B cell (primary cell): ENCODE data around the gene AAK1.

Experiments used
- EZH2 ChIP-seq: IDR thresholded peaks from 2 replicates; pipeline ENCODE4 v1.6.1; 2012; ENCODE audit warnings: borderline replicate concordance, low read depth, mild to moderate bottlenecking, moderate library complexity, low read length; ENCODE audit not compliant: insufficient read depth, poor library complexity, severe bottlenecking
- TF ChIP-seq, protein P1 (sequence below): fragments of 200-600 bp; IDR thresholded peaks from one replicate; pipeline ENCODE4 v1.8.0; 2022; ENCODE audit warnings: antibody characterized with exemption, mild to moderate bottlenecking

DNA sequence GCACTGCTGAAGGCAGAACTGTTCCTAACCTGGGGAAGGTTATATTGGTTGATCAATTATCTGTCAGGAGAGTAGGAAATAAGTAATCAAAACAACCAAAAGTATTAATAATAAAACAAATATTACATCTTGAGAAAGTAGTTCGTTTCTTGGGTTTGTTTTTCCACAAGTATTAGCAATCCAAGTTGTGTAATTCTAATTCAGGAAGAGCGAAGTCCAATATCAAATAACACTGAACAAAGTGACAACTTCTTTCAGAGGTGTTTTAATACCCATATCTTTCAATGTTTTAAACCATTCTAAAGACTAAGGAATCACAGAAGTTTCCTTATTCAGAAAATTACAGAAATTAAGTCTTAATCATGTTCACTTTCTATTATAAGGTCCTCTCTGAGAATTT is 171.7 kb downstream of the AAK1 start:
- TF ChIP-seq, protein P1, sequence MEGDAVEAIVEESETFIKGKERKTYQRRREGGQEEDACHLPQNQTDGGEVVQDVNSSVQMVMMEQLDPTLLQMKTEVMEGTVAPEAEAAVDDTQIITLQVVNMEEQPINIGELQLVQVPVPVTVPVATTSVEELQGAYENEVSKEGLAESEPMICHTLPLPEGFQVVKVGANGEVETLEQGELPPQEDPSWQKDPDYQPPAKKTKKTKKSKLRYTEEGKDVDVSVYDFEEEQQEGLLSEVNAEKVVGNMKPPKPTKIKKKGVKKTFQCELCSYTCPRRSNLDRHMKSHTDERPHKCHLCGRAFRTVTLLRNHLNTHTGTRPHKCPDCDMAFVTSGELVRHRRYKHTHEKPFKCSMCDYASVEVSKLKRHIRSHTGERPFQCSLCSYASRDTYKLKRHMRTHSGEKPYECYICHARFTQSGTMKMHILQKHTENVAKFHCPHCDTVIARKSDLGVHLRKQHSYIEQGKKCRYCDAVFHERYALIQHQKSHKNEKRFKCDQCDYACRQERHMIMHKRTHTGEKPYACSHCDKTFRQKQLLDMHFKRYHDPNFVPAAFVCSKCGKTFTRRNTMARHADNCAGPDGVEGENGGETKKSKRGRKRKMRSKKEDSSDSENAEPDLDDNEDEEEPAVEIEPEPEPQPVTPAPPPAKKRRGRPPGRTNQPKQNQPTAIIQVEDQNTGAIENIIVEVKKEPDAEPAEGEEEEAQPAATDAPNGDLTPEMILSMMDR: no peak
- TF ChIP-seq EZH2: no peak
